Left renal pelvis (tissue), 4 donors: ENCODE data around the gene PLAC8L1. TPM values are rescaled to one million over a fixed set of nuclear protein-coding genes. Genes with fewer than 3 reads are reported as not detected.

Experiments used
- DNase-seq, 4 donors: peaks; one replicate each; pipeline ENCODE4 v3.0.0-alpha.2; 2013; ENCODE audit warnings: low read depth in 4 of 4, low spot score in 3 of 4
- polyA plus RNA-seq, 4 donors: library from polyadenylated mRNA; unstranded; fragments of 120-200 nt; gene quantifications; one replicate each; pipeline ENCODE4 v1.2.1, GENCODE V29; 2013; ENCODE audit not compliant: insufficient read length in 4 of 4

Gene PLAC8L1
- polyA plus RNA-seq, 4 donors, result 0.62 to 2.6 (median 0.87) TPM

DNA sequence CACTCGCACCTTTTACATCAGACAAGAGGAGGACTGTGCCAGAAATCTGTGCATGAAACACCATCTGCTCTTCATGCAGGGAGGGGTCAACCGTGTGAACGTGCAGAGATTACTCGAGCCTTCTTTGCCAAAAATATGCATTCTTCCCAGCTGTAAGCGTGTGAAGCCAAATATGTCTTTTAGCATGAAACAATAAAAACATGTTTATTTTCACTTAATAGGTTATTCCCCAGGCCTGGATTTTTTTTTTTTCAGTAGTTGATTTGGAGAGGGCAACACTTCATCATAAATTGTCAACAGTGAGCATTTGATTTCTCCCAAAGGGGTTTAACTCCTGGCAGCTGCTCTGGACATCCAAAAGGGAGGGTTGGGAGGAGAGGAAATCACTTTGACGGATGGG, 23.8 kb downstream of the PLAC8L1 start:
- DNase-seq, result peak; percentile 27 to 58 (median 40)

DNA sequence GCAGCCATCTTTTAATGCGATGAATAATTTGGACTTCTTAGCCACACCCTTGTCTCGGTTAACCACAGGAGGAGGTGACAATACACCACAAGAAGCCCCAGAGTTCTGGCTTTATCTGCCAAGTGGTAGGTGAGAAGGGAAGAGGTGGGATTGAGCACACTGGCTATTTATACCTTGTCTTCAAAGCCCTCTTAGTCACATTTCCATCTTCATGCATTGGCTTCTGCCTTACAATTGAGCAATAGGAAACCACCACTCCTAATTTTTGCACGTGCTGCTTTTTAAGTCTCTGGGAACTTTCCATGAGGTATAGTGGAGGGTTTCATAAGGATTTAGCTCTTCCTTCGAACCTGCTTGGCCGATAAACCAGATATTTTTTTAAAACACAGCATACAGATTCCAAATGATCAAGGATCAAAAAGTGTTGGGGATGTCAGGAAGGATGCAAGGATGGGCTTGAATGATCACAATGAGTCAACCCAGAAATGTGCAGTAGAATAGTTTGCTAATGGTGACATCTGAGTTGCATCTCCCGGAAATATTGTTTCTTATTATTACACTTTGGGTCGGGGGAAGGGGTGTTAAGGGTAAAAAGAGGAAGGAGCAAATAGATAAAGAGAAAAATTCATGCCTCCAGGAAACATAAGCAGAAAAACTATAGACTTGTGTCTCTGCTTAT, 25.5 kb downstream of the PLAC8L1 start:
- no peak for DNase-seq

DNA sequence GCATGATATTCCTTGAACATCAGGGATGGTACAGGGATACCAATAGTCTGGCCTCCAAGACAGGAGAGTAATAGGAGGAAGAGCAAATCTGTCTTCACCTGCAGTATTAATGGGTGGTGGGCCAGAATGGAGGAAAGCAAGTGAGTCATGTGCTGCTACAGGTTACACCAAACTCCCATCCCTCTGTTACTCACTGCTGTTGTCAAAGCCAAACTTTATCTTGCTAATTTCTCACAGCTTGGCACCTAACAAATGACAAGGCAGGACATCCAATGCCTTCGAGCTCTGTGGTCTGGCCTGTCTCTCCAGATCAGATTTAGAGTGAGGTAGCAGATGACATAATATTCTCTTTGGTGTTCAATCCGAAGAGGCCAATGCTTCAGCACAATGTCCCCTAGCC, 26.8 kb downstream of the PLAC8L1 start:
- no peak for DNase-seq

- no peak for DNase-seq
These were observed 28.9 kb downstream of the PLAC8L1 start for GRCh38 chr5:146076455-146076854.

DNA sequence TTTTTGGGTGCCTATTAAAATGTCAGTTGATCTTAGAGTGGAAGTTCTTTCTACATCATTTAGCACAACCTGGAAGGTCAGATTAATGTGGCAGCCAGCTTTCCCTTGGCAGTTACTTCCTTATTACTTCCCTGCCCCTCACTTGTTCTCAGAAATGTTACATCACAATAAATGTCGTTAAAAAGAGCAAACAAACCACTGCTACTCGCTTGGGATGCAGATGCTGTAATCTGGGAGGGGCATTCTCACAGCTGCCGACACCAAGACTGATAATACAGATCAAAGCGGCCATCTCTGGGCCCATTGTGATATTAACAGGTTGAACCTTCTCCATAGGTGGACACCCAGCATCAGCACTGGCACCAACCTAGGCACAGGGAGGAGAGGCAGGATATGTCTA, 29.3 kb downstream of the PLAC8L1 start:
- no peak for DNase-seq

DNA sequence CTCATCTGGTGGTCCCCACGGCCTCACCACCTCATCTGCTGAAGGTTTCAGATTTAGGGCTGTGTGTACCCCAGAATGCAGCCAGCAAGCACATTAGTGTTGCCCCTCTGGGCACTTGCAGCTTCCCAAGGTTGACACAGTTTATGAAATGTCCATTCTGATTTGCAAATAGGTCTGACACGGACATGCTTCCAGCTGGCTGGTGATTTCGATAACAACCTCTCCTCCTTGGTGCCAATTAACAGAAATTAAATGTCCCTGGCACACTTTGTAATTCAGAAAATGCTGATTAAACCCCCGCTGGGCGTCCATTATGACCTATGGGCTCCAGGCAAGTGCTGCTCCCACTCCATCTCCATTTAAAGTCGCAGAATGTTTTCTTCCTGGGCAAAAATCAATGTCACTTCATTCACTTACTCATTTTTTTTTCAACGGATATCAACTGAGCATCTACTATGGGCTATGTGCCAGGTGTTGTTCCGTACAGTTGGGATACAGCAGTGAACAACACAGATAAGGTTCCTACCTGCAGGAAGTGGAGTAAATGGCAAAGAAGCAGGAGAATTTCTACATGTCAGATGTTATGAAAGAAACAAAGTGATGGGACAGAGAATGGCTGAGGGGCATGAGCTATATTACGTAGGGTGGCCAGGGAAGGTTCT, 32.0 kb downstream of the PLAC8L1 start:
- no peak for DNase-seq

DNA sequence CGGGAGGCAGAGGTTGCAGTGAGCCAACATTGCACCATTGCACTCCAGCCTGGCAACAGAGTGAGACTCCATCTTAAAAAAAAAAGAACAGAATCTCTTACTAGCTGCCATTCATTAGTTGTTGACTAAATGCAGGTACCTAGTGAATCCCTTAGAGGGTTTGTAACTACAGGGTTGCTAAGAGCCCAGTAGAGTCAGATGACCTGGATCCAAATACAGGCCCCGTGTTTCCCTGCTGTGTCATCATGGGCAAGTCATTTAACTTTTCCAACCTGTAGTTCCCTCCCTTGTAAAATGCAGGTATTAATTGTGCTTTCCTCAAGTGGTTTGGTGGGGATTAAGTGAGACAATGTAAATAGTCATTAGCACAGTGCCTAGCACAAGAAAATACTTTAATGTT, 32.8 kb downstream of the PLAC8L1 start:
- no peak for DNase-seq

DNA sequence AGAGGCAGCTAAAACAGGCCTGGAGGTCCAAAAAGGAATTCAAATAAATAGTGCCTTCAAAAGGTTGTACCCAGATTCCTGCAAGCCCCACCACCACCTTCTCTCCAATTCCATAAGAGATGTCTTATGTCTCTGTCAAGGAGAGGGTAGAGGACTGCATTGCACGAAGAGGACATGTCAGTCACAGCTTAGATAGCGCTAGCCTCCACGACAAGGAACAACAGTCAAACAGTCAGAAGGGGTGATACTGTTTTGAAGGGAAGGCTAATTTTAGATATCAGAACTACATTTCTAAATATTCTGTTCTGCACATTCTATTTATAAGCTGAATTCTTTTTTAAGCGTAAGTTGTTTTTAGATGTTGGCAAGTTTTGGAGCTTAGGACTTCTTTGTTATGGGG, 34.2 kb downstream of the PLAC8L1 start:
- DNase-seq, result no peak

DNA sequence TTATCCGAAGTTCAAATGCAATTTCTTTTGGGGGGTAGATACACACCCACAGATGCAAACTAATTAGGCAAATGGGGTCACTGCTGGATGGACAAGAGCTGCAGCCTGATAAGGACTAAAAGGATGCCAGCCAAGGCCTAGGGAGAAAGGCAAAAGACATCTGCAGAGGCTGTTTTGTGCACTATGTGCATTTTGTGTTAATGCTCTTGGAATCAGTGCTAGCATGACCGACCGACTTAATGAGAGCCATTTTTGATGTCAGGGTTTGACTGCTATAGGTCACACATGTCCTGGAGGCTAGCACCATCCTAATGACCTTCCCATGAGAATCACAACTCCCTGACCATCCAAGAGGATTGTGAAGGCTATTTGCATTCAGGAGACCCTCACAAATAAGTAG, 34.6 kb downstream of the PLAC8L1 start:
- no peak for DNase-seq

DNA sequence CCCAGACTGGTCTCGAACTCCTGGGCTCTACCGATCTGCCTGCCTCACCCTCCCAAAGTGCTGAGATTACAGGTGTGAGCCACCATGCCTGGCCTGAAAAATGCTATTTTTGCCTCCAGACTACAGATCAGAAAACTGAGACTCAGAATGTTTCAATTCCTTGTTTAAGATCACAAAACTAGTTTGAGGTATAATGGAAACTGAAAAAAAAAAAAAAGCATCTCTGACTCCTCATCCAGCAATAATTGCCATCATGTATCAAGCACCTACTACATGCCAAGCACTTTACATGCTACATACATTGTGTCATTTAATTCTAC, 35.6 kb downstream of the PLAC8L1 start:
- no peak for DNase-seq

DNA sequence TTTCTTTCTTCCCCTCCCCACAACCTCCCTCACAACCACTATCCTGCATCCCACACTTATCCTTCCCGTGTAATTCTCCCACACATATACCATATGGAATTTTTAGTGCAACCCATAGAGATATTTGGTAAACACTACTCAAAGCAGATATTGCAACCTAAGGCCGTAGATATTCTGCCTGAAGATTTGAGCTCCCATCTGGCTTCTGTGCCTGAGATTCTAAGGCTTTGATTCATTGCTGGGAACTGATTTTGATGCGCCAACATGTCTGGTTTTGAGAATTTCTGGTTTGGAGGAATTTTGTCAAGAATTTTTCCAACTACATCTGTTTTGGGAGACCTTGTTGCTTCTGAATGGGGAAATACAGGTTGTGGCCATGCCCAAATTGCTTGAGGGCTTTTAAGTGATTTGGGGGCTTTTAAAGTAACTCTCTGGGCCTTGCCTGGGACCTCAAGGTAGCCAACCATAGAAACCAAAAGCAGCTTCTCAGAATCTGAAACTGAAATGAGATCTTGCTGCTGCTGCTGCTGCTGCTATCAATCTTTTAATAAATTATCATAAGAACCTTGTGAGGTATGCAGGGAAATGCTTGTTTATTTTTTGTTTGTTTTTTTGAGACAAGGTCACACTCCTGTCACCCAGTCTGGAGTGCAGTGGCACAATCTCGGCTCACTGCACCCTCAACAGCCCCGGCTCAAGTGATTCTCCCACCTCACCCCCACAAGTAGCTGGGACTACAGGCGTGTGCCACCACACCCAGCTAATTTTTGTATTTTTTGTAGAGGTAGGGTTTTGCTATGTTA, 36.2 kb downstream of the PLAC8L1 start:
- DNase-seq, result no peak

GRCh38 chr5:146068206-146068605, 37.2 kb downstream of the PLAC8L1 start:
- DNase-seq, result no peak

DNA sequence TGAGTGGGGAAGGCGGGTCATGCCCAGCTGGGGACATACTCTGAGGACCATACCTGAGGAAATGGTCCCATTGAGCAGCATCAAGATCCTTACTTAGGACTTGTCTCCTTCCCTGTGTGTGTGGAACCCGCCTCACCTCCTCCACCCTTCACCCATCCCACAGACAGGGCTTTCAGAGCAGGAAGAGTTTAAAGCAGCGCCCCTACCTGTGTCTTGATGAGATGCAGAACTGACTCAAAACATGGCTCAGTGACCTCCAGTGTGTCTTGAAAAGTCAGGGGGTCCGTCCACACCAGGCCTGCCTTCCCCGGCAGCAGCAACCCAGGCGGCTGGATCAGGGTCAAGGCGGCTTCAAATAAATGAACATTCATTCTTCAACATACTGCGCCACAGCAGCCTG, 38.4 kb downstream of the PLAC8L1 start:
- no peak for DNase-seq

DNA sequence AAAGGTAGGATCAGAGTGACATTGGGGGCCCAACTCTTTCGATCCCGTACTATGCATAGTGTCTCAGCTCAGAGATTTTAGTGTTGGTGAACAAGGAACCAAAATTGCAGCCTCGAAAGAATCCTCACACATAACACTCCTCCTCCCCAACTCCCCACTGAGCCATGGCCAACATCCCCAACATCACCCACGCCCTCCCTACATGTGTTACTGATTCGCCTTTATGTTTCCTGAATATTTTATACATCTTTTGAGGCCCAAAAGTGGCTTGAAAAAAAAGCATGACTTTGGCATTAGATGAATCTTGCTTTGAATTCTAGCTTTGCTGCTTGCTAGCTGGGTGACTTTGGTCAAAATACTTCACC, 45.2 kb downstream of the PLAC8L1 start:
- DNase-seq, result no peak

DNA sequence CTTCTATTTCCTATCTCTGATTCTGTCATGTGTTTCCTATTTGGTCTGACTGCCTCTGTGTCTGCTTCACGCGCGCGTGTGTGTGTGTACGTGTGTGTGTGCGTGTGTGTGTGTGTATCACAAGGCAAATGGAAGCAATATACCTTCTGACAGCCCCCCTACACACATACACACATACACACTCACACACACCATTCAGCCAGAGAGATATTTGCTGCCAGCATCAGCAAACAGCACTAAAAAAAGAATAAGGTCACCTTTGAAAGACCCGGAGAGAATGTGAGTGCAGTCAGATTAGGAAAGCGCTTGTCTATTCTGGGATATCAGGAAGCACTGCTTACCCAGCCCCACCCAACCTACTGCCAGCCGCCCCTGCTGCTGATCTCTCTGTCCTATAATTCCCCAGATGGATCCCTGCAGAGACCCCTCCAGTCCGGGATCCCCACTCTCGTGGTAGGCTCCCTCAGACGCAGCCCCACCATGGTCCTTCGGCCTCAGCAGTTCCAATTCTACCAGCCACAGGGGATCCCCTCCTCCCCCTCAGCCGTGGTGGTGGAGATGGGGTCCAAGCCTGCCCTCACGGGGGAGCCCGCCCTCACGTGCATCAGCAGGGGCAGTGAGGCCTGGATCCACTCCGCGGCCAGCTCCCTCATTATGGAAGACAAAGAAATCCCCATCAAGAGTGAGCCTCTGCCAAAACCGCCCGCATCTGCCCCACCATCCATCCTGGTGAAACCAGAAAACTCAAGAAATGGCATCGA, 45.7 kb downstream of the PLAC8L1 start:
- no peak for DNase-seq

DNA sequence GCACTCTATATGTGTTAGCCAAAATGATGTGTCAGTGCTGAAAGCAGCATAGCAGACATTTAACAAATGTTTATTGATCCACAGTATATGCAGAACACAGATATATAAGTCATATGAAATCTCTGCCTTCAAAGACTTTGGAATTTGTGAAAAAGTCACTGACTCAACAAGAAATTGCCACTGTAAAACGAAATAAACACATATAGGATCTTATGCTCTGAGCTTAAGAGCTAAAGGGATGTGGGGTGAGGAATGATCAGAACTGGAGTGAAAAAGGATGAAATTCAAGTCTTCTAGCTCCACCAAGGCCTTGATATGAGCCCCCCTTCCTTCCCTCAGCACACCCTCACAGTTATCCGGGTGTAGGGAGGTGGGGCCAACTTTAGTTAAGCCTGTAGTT, 49.9 kb downstream of the PLAC8L1 start:
- no peak for DNase-seq

DNA sequence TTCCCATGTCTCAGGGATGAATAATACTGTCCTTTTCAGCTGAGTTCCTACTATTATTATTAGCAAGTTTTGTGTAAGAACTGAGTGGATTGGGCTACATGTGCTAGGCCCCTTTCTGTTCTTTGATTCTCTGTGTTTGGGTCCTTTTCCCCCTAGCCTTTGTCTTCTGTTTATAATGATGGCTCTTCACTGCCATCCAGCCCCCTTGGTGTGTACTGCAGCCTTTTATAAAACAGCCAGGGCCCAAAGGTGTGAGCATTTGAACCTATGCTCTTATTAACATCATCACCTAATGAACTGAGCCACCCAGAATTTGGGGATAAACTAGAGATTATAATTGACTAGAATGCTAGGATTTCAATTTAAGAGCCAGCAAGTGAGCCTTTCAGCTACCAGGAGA, 52.6 kb downstream of the PLAC8L1 start:
- DNase-seq, result no peak

DNA sequence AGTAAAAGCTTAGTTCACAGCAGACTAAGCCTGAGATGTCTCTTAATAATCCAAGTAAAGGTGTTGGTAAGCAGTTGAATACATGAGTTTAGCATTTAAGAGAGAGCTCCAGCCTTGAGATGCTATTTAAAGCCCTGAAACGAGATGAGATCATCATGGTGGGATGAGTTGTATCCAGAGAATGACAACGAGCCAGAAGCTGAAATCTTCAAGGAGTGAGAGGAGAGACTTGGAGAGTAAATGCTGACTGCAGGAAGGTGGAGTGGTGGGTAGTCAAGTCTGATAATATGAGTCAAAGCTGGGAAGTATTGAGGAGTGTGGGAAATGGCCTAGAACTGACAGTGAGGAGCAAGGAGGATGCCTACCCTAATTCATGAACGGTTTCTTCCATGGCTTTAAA, 53.7 kb downstream of the PLAC8L1 start:
- no peak for DNase-seq

GRCh38 chr5:146050086-146050485, 55.3 kb downstream of the PLAC8L1 start:
- no peak for DNase-seq

- DNase-seq, result no peak
These were observed 55.7 kb downstream of the PLAC8L1 start for GRCh38 chr5:146049704-146050026.

- peak; percentile 36 to 64 (median 60) for DNase-seq
These were observed 56.2 kb downstream of the PLAC8L1 start for GRCh38 chr5:146048994-146049703.
